Adrenal gland (tissue), 5 donors: ENCODE results near the gene GRK6.

Source experiments
- CTCF ChIP-seq, 6 experiments: fragments of 450-650 bp in 4 of 6; fragments of 200-600 bp in 2 of 6; sonication (generic) in 1 of 6; IDR thresholded peaks; 1 replicate in 5 of 6; 2 replicates in 1 of 6; pipeline versions ENCODE4 v1.5.1 to v1.8.0; 2016 to 2021; ENCODE audit warnings: antibody characterized with exemption in 6 of 6, mild to moderate bottlenecking in 2 of 6, moderate library complexity in 1 of 6
- POLR2A ChIP-seq, 2 donors: fragments of 450-650 bp; IDR thresholded peaks; one replicate each; pipeline ENCODE4 v1.6.1; 2017; ENCODE audit warnings: antibody characterized with exemption in 2 of 2, mild to moderate bottlenecking in 2 of 2, moderate library complexity in 1 of 2
- donor health status: DM: no; HTN: no; CAD: no.

DNA sequence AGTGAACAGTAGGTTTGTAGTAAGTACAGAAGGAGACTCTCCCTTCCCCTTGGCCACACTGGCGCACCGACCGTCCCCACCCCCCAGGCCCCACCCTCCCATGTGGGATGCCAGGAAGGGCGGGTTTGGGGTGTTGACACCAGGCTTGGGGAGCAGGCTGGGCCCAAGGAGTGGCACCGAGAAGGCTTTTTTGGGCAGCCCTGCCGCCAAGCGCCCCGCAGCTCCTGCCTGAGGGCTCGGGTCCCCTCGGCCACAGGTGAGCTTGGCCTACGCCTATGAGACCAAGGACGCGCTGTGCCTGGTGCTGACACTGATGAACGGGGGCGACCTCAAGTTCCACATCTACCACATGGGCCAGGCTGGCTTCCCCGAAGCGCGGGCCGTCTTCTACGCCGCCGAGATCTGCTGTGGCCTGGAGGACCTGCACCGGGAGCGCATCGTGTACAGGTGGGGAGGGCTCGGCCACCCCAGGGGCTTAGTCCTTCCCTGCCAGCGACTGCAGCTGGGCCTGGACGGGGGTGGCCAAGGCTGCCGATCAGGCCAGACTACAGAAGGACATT, 7.3 kb downstream of the GRK6 start:
- TF ChIP-seq CTCF (IDR thresholded peaks at IDR 0.05) (no peak), POLR2A (IDR thresholded peaks at IDR 0.05) (no peak)
